Measurements from ENCODE around the gene SLC6A19. TPM values are rescaled to one million over a fixed set of nuclear protein-coding genes. Genes with fewer than 3 reads are reported as not detected.

The SLC6A19 gene
- total RNA-seq, 2 donors from 2014 or later = not detected

DNA sequence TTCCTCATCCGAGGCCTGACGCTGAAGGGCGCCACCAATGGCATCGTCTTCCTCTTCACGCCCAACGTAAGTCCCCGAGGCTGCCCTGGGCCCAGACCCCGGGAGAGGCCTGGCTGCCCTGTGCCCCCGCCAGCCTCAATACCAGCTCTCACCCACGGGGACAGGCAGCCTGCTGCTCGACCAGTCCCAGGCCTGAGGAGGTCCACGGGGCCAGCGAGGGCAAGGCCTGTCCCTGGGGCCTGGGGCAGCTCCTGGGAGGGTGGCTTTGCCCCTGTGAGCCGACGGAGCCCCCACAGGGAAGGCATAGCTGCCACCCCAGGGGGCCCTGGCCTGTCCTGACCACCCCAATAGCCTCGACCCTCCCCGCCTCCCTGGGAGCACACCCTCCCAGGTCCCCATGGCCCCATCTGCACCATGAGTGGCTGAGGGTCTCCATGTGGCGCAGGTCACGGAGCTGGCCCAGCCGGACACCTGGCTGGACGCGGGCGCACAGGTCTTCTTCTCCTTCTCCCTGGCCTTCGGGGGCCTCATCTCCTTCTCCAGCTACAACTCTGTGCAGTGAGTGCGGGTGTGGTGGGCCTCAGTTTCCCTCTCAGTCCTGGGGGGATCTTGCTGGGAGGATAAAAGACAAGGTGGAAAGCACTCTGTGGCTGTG lies 12.2 kb downstream of the SLC6A19 start:
- ATAC-seq = no peak
- peak; percentile 8 for DNase-seq
- intact Hi-C loops (cut with DNase I) = no loop called here

DNA sequence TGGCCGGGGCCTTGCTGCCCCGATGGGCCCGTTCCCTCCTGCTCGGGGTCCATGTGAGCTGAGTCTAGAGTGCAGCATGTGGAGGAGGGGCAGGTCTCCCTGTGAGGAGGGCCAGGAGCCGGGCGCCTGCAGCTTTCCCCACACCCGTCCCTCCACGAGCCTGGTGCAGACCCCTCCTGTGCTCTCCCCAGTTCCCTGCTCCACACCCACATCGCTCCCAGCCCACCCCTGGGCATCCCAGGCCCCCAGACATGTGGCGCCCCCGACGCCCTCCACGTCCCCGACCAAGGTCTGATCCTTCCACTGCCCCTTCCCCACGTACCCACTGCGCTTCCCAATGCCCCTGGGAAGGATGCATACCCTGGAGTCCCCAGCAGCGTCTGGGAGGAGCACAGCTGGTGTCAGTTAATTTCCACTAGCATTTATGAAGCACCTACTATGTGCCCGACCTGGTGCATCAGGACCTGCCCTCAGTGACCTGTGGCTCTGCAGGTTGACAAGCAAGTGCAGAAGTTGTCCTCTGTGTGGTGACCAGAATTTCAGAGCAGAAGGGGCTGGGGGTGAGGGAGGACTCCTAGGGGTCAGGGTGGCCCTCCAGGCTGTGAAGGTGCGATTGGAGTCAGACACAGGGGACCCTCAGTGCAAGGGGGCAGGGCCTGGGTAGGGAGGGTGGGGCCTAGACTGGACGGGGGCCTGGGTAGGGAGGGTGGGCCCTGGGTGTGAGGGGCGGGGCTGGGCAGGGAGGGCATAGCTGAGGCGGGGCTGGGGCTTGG lies 13.0 kb downstream of the SLC6A19 start:
- ATAC-seq = no peak
- intact Hi-C loops (cut with DNase I) = no loop called here
- no peak for DNase-seq

DNA sequence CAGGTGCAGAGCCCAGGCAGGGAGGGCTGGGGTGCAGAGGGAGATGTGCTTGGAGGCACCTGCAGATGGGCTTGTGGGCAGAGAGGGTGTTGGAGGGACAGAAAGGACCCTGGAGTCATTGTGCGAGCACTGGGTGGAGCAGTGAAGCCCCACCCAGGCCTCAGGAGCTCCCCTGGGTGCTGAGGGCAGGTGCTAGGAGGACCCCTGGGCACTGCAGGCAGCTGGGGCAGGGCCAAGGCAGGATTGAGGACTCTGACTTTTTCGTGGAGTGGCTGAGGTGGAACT lies 13.5 kb downstream of the SLC6A19 start:
- ATAC-seq (no peak), DNase-seq (no peak)
- intact Hi-C loops (cut with DNase I) = no loop called here

DNA sequence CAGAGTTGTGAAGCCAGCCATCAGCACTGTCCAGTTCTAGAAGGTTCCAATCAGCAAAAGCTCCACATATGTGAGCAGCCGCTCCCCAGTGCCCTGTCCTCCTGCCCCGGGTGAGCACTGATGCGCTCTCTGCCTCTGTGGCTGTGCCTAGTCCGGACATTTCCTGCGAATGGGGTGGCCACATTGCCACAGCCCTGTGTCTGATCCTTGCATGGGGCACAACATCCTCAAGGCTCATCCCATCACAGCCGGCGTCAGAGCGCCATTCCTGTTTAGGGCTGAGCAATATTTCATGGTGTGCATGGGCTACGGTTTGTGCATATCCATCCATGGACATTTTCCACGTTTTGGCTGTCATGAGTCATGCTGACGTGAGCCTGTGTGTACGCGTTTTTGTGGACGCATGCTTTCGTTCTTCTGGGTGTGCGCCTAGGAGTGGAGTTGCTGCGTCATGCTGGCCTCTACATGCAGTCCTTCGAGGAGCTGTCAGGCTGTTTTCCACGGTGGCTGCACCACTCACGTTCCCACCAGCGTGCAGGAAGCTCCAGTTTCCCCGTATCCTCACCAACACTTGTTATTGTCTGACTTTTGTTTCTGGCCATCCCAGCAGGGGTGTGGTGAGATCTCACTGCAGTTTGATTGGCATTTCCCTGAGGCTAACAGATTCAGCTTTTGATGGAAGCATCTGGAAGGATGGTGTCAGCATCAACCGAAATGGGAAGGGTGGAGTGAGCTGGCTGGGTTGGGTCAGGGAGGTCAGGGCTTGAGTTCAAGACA lies 14.1 kb downstream of the SLC6A19 start:
- ATAC-seq (no peak), DNase-seq (no peak)
- intact Hi-C loops (cut with DNase I) = no loop called here

DNA sequence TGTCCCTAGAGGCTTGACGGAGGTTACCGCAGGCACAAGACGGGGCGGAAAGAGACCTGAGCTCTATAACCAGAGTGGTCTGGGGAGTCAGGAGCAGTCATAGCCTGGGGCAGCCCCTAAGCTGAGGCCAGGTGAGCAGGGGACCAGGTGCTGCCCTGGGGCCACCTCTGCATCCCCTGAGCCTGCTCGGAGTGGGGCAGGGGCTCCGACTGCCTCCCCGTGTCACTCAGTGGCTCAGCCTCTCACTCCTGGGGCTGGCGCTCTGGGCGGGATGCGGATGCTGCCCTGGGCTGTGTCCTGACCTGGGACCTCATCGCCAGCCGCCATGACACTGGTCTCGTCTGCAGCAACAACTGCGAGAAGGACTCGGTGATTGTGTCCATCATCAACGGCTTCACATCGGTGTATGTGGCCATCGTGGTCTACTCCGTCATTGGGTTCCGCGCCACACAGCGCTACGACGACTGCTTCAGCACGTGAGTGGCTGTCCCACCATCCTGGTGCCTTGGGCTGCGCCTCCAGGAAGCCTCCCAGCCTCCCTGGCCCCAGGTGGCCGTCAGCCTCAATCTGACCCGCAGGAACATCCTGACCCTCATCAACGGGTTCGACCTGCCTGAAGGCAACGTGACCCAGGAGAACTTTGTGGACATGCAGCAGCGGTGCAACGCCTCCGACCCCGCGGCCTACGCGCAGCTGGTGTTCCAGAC lies 15.0 kb downstream of the SLC6A19 start:
- intact Hi-C loops (cut with DNase I) = no loop called here
- DNase-seq = no peak
- ATAC-seq = no peak

DNA sequence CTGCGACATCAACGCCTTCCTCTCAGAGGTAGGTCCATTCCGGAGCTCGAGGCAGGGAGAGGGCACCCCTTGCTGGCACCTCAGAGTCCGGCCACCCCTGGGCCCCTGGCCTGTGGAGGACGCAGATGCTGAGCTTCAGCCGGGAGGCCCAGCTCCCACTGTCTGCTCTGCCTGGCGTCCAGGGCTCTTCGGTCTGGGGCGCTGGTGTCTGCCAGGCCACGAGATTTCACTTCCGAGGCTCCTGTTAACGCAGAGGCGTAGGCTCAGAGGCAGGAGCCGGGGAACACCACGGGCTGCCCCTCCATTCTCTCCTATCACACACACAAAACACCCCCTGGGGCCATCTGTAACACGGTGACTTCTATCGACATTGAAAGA lies 15.5 kb downstream of the SLC6A19 start:
- intact Hi-C loops (cut with DNase I) = no loop called here
- ATAC-seq = no peak

DNA sequence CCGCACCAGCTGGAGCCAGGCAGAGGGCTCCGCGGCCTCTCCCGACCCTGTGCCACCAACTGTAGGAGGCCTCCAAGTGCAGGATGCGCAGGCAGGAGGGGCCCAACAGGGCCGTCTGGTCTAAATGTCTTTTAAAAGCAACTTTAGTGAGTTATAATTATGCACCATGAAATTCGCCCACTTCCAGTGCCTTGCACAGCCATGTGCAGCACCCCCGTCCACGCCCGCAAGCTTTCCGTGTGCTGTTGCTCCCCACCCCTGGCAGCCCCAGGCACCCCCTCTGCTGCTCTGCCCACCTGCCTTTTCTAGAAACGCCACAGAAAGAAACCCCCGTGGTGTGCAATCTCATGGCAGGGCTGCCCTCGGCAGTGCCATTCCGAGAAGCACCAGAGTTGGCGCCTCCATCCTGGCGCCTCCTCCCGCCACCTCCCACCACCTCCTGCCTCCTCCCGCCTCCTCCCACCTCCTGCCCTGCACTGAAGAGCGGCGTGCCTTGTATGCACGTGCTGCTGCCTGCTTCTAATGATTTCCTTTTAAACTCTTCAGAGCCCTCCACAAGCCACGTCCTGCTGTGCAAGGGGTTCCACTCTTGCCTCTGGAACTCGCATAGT lies 16.3 kb downstream of the SLC6A19 start:
- DNase-seq (no peak), ATAC-seq (no peak)
- intact Hi-C loops (cut with DNase I) = no loop called here

More for the DNA sequence above, 15.5 kb downstream of the SLC6A19 start:
- DNase-seq = no peak

DNA sequence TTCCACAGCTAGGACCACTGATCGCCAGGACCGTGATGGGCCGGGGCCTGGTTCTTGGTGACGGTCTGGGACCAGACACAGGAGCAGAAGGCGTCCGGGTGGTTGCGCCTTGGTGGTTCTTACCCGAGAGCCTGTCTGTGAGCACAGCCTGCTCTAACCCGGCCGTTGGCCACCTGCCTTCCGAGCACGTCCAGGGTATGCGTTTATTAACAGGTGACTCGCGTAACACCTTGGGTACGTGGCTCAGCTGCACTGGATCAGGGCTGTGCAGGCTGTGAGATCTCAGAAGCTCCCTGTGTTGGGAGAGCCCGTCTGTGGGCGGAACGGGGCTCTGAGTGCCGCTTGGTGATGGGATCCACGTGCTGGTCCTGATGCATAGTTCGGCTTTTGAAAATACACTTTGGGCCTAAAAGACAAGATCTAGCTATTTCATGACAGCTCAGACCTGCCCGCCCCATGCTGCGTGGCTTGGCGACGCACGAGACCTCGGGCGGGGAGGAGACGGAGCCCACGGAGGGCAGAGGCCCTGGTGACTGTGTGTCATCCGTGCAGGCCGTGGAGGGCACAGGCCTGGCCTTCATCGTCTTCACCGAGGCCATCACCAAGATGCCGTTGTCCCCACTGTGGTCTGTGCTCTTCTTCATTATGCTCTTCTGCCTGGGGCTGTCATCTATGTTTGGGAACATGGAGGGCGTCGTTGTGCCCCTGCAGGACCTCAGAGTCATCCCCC lies 17.1 kb downstream of the SLC6A19 start:
- ATAC-seq (no peak), DNase-seq (no peak)
- intact Hi-C loops (cut with DNase I) = no loop called here

DNA sequence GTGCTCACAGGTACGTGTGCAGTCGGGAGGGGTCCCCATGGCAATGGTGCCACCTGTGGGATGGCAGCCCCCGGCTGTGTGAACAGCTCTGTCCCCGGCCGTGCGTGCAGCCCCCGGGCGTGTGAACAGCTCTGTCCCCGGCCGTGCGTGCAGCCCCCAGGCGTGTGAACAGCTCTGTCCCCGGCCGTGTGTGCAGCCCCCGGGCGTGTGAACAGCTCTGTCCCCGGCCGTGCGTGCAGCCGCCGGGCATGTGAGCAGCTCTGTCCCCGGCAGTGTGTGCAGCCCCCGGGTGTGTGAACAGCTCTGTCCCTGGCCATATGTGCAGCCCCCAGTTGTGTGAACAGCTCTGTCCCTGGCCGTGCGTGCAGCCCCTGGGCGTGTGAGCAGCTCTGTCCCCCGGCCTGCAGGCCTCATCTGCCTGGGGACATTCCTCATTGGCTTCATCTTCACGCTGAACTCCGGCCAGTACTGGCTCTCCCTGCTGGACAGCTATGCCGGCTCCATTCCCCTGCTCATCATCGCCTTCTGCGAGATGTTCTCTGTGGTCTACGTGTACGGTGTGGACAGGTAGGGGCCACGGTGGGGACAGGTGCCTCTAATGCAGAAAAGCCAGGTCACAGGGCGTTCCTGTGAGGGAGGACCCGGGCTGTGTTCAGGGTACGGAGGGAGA lies 17.8 kb downstream of the SLC6A19 start:
- ATAC-seq (no peak), DNase-seq (no peak)
- intact Hi-C loops (cut with DNase I) = no loop called here

DNA sequence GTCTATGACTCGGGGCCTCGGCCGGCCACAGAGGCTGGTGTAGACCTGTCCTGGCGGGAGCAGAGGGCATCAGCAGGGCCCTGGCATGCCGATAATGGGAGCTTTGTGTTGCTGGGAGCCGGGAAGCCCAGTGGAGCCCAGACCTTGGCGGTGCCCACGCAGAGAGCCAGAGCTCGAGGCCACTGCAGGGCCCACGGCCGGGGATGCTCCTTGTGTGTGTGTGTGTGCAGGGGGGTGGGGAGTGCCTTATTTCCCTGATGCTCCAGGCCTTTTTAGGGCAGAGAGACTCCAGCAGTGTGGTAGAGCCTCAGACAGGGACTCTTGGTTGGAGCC lies 18.3 kb downstream of the SLC6A19 start:
- no peak for DNase-seq
- intact Hi-C loops (cut with DNase I) = no loop called here
- no peak for ATAC-seq

DNA sequence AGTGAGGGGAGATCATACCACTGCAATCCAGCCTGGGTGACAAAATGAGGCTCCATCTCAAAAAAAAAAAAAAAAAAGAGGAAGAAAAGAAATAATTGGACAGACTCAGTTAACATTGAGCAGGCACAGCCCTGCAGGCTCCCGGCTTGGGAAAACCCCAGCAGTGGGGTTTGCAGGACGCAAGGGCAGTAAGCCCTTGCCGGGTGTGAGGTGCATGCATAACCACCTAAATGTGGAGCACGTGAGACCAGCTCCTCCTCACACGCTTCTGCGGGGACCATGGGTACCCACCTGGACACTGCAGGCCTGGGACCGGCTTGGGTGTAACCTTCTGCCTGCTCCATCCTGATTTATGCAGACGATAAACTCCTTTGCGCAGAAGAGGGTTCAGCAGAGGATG lies 19.0 kb downstream of the SLC6A19 start:
- ATAC-seq (no peak), DNase-seq (no peak)
- intact Hi-C loops (cut with DNase I) = no loop called here

DNA sequence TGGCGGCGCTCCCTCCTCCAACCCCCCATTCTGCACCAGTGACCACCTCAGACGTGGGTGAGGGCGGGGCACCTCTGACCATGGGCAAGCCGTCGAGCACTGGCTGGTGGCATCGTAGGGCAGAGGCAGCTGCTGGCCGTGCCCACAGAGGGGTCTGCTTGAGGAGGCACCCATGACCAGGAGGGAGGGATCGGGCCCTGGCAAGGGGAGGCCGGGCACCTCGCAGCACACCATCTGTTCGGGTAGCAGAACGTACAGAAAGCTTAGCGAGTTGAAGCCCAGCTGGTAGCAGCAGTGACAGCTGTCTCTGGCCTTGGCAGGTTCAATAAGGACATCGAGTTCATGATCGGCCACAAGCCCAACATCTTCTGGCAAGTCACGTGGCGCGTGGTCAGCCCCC lies 19.4 kb downstream of the SLC6A19 start:
- ATAC-seq (no peak), DNase-seq (no peak)
- intact Hi-C loops (cut with DNase I) = no loop called here

DNA sequence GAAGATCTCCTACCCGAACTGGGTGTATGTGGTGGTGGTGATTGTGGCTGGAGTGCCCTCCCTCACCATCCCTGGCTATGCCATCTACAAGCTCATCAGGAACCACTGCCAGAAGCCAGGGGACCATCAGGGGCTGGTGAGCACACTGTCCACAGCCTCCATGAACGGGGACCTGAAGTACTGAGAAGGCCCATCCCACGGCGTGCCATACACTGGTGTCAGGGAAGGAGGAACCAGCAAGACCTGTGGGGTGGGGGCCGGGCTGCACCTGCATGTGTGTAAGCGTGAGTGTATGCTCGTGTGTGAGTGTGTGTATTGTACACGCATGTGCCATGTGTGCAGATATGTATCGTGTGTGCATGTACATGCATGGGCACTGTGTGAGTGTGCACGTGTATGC lies 20.3 kb downstream of the SLC6A19 start:
- ATAC-seq (no peak), DNase-seq (no peak)
- intact Hi-C loops (cut with DNase I) = no loop called here

DNA sequence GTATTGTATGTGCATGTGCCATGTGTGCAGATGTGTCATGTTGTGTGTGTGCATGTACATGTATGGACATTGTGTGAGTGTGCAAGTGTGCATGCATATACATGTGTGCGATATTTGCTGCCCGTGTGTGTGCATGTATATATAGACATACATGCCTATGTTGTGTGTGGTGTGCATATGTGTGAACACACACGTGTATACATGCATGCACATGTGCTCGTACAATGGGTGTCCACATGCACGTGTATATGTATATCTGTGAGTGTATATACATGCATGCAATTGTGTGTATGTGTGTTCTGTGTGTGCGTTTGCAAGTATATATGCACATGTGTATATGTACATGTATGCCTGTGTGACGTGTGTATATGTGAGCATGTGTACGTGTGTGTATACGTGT lies 20.8 kb downstream of the SLC6A19 start:
- ATAC-seq (no peak), DNase-seq (no peak)
- intact Hi-C loops (cut with DNase I) = no loop called here

DNA sequence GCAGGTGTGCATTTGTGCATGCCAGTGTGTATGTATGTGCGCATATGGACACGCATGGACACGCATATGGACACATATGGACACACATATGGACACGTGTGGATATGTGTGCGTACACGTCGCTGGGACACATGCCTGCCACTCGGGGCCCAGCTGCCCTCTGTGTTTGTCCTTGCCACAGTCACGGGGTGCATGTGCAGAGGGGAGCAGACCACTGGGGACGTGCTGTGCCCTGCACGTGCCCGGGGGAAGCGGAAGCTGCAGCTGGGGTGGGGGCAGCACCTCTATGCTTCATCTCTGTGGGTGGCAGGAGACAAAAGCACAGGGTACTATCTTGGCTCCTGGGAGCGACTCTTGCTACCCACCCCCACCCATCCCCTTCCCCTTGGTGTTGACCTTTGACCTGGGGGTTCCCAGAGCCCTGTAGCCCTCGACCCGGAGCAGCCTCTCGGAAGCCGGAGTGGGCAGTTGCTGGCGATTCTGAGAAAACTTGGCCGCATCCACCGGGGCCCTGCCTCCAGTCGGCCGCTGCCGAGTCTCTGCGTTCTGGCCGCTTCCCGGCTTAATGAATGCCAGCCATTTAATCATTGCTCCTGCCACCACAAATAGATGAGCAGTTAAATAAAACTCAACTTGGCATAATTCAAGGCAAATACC lies 21.4 kb downstream of the SLC6A19 start:
- no peak for ATAC-seq
- intact Hi-C loops (cut with DNase I) = no loop called here
- no peak for DNase-seq

DNA sequence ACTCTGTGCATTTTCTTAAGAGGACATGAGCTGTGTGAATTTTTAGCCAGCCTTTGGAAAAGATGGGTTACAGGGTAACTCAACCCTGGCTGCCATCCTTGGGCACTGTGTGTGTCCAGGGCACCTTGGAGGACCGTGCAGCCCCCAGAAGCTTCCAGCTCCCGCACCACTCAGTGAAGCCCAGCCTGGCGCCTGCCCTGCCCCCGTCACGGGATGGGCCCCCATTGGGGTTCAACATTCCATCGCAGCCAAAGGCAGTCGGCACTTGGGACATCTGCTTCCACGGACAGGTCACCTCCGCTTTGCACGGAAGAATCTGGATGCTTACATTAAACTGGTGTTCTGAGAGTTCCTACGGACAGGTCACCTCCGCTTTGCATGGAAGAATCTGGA lies 21.9 kb downstream of the SLC6A19 start:
- DNase-seq = no peak
- intact Hi-C loops (cut with DNase I) = no loop called here
- no peak for ATAC-seq

DNA sequence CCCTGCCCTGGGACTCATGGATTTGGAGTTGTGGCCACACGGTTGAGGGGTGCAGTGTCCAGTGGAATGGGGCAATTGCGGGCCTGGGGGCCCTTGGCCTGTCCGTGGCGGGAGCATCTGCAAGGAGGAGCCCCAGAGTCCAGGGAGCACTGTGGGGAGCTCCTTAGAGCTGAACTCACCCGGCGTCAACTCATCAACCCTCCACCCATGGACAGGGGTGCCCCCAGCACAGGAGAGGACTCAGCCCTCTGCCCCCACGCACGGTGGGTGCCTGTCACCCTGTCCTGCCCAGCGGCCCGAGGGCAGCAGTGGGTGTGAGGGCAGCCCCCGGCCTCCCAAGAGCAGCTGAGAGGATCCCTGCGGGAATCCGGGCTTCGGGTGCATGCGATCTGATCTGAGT lies 23.2 kb downstream of the SLC6A19 start:
- intact Hi-C loops (cut with DNase I) = no loop called here
- DNase-seq (no peak), ATAC-seq (no peak)

DNA sequence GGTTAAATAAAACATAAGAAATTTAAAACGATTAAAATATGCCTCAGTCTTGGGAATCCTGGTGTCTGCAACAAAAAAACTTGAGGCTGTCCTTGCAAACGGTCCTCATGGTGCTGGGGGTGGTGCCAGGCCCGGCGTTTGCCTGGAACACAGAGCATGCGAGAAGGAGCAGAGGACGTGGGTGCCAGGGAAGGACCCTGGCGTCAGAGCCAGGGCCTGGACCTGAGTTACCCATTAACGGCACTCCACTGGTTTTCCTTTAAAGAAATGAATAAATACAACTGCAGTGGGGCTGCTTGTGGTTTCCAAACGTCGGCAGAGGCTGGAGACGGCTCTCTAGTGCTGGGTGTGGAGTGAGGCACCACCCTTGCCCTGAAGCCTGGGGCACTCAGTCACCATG lies 23.7 kb downstream of the SLC6A19 start, which contains the start of gene SLC6A18:
SLC6A18 (plus strand) TSS at position 301 of the 400 bp plus-strand sequence; CDS start at position 398, 97 bp downstream.
- intact Hi-C loops (cut with DNase I) = no loop called here
- DNase-seq (no peak), ATAC-seq (no peak)
